ENCODE data around the gene INPP5A.

Gene INPP5A

DNA sequence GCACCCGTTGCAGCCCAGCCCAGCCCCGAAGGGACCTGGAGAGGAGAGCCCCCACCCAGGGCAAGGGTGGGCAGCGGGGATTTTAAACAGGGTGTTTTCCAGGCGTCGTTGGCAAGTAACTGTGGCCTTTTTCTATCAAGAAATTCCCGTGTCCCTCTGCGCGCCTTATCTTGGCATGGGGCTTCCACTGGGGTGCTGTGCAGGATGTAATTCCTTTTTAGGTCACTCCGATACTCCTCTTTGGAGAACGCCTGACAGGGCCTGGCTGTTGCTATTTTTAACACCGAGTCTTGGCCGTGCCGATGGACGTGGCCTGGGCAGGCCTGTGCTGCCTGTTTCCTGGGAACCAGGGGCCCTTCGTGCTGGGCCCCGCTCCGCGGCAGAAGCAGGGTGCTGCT lies 93.8 kb downstream of the INPP5A start:
- peak; percentile 91 for DNase-seq (ENCODE audit: low spot score)

DNA sequence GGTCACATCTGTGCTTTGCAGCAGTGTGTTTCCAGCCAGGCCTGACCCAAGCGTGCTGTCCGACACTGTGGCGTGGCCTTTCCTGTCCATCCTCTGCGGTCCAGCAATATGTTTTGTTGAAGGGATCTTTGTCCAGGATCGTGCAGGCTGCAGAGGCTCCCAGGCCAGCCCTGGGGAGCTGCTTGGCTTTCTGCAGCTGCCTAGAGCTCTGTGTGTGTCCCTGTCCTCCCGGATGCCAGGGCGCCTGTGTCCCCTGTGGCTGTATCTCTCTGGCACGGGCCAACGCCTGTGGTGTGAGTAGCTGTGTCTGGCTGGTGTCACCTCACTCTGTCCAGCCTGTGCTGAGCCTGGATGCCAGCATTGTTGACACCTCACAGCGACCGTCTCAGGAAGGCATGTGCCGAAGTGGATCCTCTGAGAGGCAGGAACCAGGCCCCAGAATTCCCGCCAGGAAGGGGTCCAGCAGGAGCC lies 94.5 kb downstream of the INPP5A start:
- DNase-seq (ENCODE audit: low spot score), result peak; percentile 48

DNA sequence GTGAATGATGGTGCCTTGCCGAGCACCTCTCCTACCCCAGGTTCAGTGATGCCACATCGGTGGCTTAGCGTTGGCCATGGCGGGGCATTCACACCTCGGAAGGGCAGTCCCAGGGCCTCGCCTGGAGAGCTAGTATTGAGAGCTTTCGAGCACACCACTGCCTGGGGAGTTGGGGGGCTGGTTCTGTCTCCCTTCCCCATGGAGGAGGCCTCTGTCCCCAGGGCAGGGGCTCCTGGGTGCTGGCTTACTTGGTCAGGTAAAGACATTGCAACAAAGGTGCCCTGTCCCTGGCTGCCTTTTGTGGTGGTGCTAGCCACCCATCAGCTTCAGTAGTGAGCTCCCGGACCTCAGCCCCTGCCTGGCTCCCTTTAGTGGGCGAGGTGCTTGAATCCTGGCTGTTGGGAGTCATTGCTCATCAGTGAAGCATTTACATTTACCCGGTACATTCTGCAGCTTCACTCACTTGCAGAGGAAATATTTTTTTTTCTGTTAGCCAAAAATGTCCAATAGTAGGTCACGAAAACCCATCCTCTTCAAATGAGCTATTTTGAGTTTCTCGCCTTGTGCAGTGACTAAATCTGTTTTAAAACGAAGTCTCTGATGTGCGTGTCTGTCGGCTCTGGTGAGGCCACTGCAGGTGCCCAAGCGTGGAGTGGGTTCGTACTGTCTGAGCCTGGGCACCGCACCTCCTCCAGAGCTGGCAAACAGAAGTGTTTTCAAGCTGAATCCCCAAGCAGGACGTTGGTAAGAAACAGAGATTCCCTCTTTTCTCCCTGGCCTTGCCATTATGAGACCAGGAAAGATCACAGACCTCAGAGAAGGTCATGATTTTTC lies 95.5 kb downstream of the INPP5A start:
- DNase-seq (ENCODE audit: low spot score), result peak; percentile 34

DNA sequence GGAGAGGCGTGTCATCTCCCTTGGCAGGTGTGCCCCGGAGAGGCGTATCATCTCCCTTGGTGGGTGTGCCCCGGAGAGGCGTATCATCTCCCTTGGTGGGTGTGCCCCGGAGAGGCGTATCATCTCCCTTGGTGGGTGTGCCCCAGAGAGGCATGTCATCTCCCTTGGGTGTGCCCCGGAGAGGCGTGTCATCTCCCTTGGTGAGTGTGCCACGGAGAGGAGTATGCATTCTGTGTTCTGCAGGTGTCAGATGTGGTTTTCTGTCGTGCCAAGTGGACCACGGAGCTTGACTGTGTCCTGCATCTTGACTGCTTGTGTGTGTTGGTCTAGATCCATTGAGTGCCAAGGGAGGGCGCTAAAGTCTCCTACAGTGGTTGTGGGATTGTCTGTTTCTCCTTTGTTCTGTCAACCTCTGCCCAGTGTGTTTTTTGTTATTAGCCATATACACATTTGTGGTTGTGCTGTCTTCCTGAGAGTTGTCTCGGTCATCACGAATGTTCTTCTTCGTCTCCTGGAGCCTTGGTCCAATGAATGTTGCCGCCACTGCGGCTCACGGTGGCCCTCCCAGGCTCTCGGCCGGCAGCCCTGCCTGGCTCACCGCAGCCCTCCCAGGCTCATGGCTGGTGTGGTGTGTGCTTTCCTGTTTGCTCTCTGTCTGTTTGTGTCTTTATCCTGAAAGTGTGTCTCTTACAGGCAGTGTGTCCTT lies 96.8 kb downstream of the INPP5A start:
- DNase-seq (ENCODE audit: low spot score), result no peak

DNA sequence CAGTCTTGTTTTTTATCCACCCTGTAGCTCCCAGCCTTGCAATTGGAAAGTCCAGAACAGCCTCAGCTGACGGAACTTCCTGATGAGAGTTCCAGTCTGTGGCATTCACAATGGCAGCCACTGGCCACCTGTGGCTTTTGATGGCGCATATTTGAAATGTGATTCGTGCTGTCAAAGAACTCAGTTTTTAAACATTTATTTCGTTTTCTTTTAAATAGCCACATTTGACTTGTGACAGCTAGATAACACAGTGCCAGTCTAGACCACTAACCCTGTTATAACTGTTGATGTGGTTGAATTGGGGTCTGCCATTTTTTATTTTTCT lies 97.3 kb downstream of the INPP5A start:
- no peak for DNase-seq (ENCODE audit: low spot score)

DNA sequence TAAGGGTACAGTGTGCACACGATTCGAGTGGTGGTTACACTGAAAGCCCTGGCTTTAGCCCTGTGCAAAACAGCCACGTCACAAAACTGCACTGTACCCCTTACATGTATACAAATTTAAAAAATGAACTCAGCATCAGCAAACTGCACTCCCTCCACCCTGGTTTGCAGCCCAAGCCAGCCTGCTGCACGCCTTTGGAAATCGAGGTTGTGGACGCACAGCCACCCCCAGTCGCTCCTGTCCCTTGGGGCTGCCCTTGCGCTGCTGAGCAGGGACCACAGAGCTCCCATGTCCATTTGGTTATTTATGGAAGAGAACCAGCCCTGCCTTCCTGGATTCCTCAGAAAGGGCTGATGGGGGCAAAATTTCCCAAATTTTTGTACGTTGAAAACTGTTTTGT lies 98.8 kb downstream of the INPP5A start:
- no peak for DNase-seq (ENCODE audit: low spot score)

DNA sequence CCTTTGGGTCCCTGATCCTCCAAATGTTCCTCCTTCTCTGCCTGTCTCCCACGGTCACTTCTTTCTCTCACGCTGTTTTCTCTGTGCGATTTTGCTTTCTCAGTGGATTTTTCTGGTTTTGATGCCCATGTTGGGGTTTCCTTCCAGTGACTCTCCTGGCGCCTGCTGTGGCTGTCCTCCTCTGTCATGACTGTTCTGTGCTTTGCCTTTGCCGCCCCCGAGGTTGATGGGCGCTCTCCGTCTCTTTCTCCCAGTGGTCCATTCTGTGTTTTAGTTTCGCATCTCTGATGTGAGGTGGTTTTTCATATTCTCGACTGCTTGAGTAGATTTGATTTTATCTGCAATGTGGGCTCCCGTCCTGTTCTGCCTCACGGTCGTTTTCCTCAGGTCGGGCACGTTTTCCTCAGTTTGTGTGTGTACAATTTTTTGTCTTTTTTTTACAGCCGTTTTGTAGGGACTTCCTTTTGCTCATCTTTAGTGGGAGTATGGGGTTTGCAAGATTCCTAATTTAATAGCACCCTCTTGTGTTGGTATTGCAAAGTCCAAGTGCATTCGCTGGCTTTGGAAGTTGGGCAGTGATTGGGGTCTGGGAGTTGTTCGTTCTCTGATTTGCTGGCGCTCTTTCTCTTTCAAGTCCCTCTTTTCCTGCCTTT lies 100.0 kb downstream of the INPP5A start:
- DNase-seq (ENCODE audit: low spot score), result peak; percentile 83

DNA sequence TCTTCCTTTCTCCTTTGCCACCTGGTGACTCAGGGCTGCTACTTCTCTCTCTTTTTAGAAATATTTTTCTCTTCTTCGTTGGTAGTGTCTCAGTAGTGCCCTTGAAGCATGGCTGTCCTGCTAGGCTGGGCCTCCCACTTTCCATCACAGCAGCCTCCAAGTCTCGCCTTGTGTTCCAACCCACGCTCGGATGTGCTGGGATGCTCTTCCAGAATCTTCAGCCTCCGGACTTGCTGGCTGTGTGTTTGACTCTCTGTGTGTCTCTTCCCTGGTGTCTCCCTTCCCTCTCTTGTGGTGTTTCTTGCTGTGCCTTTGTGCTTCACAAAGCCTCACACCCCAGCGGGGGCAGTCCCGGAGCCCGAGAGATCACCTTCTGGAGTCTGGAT lies 100.5 kb downstream of the INPP5A start:
- no peak for DNase-seq (ENCODE audit: low spot score)

DNA sequence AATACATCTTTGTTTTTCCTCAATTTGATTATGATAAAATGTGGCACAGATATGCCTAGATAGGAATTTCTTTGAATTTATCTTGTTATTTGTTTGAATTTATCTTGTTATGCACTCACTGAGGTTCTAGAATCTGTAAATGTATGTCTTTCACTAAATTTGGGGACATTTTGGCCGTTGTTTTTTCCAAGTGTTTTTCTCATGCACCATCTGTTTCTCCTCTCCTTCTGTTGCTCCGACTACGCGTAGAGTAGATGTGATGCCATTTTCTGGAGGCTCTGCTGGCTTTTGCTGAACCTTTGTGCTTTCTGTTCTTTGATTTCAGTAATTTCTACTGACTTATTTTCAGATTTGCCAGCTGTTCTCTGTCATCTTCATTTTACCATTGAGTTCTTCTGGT lies 101.9 kb downstream of the INPP5A start:
- peak; percentile 54 for DNase-seq (ENCODE audit: low spot score)

DNA sequence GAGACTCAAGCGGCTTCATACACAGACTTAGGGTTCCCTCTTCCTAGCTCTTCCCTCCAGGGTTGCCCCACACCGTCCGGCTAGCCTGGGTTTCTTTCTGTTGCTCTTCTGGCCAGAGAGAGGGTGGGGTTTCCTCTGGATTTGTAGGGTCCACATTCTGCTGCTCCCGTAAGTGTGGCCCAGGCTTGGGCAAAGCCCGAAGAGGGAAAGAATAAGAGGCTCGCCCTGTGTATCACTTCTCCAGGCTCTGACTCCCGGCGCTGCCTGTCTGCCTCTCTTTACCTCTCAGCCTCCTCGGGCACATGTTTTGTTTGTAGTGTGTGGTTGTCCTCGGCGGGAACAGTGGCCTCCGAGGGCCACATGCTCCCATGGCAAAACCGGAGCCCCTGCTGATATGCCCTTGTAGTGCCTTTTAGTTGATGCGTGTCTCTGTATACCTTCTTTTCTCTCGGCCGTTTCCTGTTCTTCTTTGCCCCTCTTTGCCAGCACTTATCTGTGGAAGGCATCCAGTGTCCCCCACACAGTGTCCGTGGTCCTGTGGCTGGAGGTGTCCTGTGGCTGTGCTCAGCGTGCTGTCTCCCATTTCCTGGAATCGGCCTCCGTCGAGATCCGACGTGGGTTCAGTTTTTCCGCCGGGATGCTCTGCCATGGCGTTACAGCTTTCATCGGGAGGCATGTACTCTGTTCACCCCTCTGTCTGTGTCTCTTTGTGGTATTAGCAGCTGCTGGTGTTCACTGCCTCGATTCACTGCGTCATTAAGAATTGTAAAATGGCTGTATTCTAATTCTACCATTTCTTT lies 102.9 kb downstream of the INPP5A start:
- no peak for DNase-seq (ENCODE audit: low spot score)

DNA sequence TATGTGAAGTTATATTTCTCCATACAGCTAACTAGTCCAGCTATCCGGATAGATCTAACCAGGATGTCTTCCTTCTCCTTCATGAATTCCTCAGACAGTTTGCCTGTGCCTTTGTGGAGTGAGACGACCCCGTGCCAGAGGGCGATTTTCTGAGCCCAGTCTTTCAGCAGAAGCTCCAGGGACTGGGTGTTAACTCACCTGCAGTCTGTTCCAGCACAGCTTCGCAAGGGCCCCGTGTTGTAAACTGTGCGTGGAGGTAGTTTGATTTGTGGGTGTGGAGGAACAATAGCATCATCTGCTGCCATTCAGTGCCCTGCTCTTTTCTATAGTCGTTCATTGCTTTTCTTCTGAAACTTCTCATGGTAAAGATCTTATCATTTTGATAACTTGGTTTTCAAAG lies 103.8 kb downstream of the INPP5A start:
- no peak for DNase-seq (ENCODE audit: low spot score)

DNA sequence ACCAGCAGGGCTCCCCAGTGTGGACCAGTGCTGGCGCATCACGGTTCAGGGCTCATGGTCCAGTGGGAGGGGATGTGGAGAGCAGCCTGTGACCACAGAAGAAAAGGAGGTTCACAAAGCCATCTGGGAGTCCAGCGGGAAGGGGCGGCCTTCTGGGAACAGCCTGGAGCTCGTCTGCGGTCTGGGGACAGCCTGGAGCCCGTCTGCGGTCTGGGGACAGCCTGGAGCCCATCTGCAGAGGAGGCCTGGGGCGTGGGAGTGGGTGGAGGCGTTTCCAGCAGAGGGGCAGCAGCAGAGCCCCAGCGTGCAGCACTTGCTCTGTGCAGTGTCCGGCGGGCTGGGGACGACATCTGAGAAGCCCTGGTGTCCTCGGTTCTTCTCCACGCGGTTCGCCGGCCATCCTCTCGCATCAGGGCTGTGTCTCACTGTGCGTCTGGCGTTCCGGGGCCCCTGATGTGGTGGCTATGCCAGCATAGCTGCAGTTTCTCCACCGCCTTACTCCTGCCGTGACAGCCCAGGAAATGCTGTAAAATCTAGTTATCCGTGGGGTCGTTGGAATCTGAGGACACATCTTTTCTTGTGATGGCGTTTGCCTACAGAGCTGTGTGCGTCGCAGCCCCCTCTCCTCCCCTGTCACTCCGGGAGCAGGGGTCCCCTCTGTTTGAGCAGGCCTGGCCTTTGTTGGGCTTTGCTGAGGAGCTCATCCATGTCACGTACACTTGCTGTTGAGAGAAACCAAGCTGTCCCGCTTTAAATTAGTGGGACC lies 104.6 kb downstream of the INPP5A start:
- DNase-seq (ENCODE audit: low spot score), result no peak

DNA sequence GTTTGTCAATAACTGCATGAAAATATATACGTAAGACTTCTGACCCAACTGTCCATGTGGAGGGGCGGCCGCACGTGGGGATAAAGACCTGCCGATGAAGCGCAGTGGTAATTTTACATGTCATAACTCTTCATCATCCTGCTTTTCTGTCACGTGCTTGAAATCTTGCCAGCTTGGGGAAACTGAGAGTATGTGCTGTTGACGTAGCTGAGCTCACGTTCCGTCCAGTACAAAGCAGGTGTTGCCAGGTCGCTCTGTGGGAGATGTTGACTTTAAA lies 105.1 kb downstream of the INPP5A start:
- DNase-seq (ENCODE audit: low spot score), result no peak

DNA sequence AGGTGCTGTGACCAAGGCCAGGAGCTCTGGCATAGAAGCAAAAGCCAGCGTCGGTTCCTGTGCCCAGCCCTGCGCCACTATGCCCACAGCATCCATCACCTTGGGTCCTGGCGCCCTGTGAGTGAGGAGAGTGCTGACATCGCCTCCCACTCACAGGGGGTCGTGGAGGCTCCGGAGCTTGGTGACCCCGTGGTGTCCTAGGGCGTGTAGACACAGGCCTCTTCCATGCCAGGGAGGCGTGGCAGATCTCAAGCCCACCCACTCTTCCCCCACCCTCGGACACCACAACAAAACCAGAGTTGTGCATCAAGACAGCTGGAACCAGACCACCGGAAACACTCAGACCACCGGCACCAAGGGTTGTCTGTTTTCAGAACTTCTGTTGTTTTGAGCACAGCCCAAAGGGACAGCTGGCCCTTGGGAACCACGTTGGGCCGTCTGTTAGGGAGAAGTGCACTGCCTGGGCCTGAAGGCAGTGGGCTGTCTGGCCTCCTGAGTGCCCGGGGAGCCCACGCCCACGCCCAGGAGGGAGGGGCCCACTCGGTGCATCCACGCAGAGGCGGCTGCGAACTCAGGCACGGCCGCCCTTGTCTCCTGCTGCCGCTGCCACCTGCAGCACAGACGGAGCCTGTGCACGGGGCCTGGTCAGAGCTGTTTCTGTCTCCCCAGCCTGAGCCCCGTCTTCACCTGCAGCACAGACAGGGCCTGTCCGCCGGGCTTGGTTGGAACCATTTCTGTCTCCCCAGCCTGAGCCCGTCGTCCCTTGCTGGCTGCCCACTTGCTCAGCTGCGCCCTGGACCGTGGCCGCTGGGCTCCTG lies 106.3 kb downstream of the INPP5A start:
- DNase-seq (ENCODE audit: low spot score), result peak; percentile 41

DNA sequence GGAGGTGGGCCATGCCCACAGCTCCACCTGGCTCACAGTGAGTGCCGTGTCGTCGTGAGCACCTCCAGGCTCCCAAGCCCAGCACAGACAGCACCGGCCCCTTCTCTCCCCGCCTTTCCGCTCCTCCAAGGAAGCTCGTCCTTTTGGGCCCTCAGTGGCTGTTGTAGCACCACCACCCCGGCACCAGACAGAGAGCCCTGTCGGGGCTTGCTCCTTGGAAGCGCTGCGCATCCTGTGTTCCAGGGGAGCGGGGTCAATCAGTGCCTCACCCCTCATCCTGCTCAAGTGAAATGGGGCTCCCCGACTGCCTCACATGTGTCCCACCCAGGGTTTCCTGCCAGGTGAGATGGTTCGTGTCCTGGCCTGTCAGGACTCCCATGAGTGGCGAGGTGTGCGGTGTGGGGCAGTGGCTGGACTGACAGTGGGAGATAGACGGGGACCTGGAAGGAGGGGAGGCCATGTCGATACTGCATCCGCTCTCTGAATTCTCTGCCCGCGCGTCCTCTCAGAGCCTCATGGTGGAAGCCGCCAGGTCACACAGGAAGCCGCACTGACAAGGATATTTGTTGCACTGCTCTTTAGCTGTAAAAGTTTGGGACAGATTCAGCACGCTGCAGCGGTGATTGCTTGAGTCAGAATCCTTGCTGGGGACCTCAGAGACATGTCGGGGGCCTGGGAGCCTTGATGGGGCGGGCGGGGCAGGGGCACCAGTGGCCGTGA lies 107.1 kb downstream of the INPP5A start:
- no peak for DNase-seq (ENCODE audit: low spot score)

DNA sequence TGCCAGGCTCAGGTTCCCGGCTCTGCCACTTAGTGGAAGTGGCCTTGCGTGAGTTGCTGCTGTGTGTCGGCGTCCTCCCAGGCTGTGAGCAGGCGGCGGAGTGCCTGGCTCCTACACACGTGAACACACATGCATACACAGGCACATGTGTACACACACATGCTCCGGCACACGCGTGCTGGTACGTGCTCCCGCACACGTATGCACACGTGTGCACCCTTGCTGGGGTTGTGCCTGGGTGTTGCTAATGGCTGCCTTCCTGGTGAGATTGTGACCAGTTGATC lies 107.6 kb downstream of the INPP5A start:
- no peak for DNase-seq (ENCODE audit: low spot score)

DNA sequence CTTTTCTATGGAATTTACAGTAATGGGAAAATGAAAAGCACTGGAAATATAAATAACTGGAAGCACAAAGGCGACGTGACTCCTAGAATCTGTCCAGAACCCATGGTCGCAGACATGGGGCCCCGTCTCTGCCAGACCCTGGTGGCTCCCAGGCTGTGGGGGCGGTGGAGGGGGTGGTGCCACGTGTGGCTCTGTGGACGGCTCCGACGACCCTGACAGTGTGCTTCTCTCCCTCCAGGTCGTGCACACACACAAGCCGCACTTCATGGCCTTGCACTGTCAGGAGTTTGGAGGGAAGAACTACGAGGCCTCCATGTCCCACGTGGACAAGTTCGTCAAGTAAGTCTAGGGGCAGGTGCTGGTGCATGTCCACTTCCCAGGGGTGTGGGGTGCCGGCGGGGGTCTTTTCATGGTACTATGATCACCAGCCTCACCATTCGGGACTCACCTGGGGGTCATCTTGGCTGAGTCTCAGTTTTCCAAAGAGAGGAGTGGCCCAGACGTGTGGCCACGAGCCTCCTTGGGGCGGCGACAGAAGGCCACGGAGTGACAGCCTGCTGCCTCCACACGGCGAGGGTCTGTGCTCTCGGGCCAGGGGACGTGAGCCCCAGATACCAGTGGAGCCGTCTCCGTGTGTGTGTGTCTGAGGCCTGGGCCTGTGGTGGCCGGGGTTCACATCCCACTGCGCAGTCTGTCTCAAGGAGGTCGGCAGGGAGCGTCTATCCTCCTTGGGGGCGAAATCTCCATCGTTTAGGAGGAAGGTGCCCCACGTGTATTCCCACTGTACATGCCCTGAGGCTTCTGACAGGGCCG lies 108.2 kb downstream of the INPP5A start:
- DNase-seq (ENCODE audit: low spot score), result no peak

DNA sequence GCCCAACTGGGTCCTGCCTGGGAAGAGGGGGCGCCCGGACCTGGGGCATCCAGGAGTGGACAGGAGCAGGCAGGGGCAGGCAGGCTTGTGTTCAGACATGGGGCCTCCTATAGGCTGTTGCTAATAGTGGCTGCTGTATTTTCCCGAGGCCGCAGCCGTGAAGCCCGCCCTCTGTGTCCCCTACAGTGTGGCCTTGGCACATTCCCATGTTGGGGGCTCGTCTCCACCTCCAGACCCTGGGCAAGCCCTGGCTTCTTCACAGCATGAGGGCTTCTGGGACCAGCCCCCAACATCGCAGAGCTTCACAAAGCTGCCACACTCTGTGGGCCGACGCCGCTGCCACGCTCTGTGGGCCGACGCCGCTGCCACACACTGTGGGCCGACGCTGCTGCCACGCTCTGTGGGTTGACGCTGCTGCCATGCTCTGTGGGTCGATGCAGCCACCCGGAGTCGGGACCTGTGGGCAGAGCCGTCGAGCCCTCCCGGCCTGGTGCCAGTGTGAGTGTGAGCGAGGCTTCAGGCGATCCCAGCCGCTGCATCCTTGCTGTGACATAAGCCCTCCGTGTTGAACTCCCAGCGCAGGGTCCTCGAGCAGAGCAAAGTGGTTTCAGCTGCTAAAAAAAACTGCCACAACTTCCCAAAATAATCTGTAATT lies 109.0 kb downstream of the INPP5A start:
- no peak for DNase-seq (ENCODE audit: low spot score)

DNA sequence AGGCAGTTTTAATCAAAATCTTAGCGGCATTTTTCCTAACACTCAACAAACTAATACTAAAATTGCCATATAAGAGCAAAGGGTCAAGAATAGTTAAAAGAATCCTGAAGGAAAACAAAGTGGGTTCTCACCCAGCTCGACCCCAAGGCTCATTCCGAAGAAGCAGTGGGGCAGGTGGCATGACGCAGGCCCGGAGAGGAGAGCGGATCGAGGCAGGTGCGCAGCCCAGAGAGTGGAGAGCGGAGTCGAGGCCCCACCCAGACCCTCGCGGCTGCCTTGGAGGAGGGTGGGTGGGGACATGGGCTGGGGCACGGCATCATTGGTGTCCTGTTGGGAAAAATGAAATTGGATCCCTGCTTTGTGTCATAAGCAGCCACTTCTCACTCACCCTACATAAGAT lies 109.8 kb downstream of the INPP5A start:
- DNase-seq (ENCODE audit: low spot score), result no peak
